GM15510 (cell line): ENCODE measurements around the gene CYP2C18.

Source experiments
- POLR2A ChIP-seq: IDR thresholded peaks from 3 replicates; pipeline ENCODE4 v1.6.1; 2011; ENCODE audit warnings: borderline replicate concordance; ENCODE audit not compliant: insufficient read length; ENCODE audit errors: extremely low read depth

The CYP2C18 gene

DNA sequence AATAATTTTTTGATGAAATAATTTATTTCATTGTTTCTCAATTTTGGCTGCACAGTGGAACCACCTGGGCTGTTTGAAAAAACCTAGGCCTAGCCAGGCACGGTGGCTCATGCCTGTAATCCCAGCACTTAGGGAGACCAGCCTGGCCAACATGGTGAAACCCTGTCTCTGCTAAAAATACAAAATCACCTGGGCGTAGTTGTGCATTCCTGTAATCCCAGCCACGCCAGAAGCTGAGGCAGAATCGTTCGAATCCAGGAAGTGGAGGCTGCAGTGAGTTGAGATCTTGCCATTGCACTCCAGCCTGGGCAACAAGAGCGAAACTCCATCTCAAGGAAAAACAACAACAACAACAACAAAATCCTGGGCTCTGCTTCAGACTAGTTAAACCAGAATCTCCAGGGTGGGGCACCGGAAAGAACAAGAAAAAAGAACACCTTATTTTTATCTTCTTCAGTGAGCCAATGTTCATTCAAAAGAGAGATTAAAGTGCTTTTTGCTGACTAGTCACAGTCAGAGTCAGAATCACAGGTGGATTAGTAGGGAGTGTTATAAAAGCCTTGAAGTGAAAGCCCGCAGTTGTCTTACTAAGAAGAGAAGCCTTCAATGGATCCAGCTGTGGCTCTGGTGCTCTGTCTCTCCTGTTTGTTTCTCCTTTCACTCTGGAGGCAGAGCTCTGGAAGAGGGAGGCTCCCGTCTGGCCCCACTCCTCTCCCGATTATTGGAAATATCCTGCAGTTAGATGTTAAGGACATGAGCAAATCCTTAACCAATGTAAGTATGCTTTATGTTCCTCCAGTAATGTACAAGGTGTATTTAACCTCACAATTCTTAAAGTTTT lies at the start of gene CYP2C18:
CYP2C18 (plus strand) TSS at position 516 of the 841 bp plus-strand sequence; CDS start at position 607, 91 bp downstream.
- no peak for TF ChIP-seq POLR2A

GRCh38 chr10:94639902-94640301 lies 43.6 kb upstream of the CYP2C18 start:
- no peak for TF ChIP-seq POLR2A

GRCh38 chr10:94640562-94640961 lies 43.0 kb upstream of the CYP2C18 start:
- TF ChIP-seq POLR2A = no peak

- TF ChIP-seq POLR2A = no peak
Observed at GRCh38 chr10:94641480-94641879, 42.0 kb upstream of the CYP2C18 start.

DNA sequence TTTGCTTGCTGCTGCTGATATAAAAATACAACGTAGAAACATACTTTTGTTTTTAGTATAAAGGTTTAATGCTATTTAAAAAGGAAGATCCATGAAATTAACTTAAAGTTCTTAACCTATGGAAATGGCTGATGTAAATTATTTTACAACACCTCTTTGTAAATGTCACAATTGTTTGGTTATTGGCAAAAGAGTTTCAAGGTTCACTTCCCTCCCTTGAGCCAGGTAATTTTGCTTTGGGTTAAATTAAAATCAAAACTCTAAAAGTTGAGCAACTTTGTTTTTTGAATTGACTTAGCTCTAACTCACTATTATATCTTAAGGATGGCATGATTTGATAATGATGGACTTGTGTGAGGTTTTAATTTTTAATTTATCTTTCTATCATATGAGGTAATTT lies 39.2 kb upstream of the CYP2C18 start:
- TF ChIP-seq POLR2A = no peak

- no peak for TF ChIP-seq POLR2A
Observed at GRCh38 chr10:94645285-94645684, 38.2 kb upstream of the CYP2C18 start.

DNA sequence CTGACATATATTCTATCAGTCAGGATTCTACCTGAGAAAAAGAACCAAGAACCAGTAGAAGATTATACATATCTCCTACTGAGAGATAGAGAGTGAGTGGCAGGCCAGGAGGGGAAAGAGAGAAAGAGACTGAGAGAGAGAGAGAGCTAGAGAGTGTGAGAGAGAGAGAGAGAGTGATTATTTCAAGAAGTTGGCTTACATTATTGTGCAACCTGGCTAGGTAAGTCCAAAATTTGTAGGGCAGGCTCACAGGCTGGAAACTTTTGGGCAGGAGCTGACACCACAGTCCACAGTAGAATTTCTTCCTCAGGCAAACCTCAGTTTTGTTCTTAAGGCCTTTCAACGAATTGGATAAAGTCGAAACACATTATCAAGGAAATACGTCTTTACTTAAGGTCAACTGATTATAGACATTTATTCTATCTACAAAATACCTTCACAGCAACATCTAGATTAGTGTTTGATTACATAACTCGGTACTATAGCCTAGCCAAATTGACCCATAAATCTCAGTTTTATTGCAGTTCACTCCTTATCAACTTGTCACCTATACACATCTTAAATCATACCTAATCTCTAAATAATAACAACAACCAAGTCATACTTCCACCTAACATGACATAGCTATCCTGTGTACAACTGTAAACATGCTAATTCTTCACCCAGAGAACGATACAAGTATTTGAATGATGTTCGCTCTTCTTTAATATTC lies 17.0 kb upstream of the CYP2C18 start:
- TF ChIP-seq POLR2A = no peak

DNA sequence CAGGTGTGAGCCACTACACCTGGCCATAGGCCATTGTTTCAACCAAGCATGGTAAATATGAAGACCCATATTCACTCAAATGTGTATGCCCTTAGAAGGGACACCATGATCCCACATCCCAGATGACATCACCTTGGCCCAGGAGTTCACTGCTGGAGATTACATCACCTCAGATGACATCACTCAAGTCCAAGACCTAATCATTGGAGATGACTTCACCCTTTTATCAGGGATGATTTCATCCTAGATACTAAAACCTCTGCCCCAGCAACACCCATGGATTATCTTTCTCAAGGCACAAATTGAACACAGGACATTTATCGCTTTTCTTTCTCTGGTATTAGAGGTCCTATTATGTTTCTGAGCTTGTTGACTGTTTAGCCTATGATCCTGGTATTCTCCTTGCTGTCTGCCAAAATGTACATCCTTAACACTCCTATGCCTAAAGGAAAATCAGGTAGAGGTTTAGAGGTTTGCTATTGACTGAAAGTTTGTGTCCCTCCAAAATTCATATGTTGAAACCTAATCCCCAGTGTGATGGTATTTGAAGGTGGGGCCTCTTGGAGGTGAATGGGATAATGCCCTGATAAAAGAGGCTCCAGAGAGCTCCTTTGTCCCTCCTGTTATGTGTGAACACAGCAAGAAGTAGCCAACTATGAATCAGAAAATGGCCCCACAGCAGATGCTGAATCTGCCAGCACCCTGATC lies 9.8 kb upstream of the CYP2C18 start:
- no peak for TF ChIP-seq POLR2A

DNA sequence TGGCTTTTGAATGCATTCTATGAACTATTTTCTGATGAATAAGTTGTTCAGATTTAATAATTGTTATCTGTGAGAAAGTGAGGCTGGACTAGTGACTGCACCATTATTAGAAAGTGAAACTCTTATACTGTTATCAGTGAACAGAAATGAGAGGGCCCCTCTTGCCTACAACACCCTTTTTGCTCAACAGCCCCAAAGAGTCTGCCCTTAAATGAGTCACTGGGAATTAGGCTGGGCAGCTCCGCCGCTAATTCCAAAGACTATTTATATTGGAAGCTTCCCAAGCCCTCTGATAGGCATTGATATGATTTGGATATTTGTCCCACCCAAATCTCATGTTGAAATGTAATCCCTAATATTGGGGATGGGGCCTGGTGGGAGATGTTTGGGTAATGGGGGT lies 7.0 kb upstream of the CYP2C18 start:
- TF ChIP-seq POLR2A = no peak

- no peak for TF ChIP-seq POLR2A
Observed at GRCh38 chr10:94677691-94678090, 5.8 kb upstream of the CYP2C18 start.

DNA sequence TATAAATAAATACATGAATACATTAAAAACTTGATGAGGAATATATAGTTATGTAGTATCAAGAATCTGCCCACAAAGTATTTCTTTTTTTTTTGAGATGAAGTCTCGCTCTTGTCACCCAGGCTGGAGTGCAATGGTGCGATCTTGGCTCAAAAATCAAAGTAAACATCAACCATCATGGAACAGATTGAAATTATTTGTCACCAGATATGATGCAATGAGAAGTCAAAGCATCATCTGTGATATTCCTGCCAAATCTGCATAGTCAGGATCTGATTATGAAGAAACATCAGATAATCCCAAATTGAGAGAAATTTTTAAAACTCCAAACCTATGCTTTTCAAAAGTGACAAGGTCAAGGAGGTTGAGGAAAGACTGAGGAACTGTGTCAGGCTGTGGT lies 5.1 kb upstream of the CYP2C18 start:
- no peak for TF ChIP-seq POLR2A

DNA sequence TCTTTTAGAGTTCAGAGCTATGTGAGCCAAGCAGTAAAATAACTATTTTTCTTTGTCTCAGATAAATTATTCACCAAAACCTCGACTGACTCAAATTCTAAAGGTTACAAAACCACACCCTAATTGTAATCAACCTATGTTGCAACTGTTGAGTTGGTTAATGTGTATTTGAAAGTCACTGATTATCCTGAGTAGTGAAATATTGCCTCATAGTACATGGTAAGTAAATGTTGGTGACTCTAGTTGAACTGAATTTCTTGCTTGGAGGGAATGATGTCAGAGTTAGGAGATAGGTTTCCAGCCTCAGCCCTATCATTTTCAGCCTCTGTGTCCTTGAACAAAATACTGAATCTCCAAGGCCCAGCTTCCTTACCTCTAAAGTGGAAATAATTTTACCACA lies 3.0 kb upstream of the CYP2C18 start:
- no peak for TF ChIP-seq POLR2A

DNA sequence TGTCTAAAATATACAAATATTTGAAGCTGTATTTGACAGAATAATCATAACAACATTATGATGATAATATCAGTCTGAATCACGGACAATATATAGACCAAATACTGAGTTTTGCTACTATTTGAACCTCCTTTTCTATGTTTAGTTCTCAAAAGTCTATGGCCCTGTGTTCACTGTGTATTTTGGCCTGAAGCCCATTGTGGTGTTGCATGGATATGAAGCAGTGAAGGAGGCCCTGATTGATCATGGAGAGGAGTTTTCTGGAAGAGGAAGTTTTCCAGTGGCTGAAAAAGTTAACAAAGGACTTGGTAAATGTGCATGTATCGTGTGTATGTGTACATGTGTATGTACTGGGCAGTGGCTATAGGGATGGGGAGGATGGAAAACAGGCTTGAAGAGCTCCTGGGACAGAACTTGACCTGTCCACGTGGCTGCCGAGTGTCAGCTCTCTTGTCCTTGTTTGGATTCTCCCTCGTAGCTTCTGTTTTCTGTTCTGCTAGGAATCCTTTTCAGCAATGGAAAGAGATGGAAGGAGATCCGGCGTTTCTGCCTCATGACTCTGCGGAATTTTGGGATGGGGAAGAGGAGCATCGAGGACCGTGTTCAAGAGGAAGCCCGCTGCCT lies 4.2 kb downstream of the CYP2C18 start:
- TF ChIP-seq POLR2A = no peak

GRCh38 chr10:94706089-94706488 lies 22.6 kb downstream of the CYP2C18 start:
- no peak for TF ChIP-seq POLR2A

DNA sequence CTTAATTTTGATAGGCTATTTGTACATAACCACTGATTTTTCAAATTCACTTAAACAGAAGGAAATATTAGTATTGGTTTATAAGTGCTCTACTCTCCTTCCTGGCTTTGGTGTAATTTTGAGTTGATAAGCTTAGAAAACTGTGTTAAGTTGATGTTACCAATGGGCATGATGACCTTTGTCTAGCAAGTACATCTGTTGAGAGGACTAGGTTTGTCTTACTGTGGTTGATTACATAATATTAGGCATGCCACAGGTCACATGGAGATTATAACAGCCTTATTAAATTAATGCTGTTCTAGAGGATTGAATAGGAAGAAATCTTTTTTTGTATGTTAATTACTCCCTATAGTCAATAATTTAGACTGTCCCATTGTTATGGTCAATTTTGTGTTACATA lies 27.0 kb downstream of the CYP2C18 start:
- no peak for TF ChIP-seq POLR2A
